Neural cell (in vitro differentiated cells): ENCODE measurements around the gene FGD5.

ENCODE experiments used
- EP300 ChIP-seq: fragments of 450-650 bp; conservative IDR thresholded peaks from 2 replicates; pipeline ENCODE4 v1.6.1; 2014; ENCODE audit warnings: antibody characterized with exemption, mild to moderate bottlenecking, moderate library complexity; ENCODE audit not compliant: poor library complexity, severe bottlenecking
- EZH2 ChIP-seq: fragments of 200-600, 300-800 bp; shearing (Covaris generic), sonication (generic); IDR thresholded peaks from 2 replicates; pipeline ENCODE4 v1.6.1; 2014; ENCODE audit warnings: antibody characterized with exemption, low read length, borderline replicate concordance, mild to moderate bottlenecking; ENCODE audit not compliant: insufficient read depth, poor library complexity, severe bottlenecking
- MXI1 ChIP-seq: fragments of 450-650 bp; conservative IDR thresholded peaks from 2 replicates; pipeline ENCODE4 v1.6.1; 2014; ENCODE audit warnings: antibody characterized with exemption, mild to moderate bottlenecking; ENCODE audit not compliant: poor library complexity, severe bottlenecking
- RAD21 ChIP-seq: fragments of 450-650 bp; conservative IDR thresholded peaks from 2 replicates; pipeline ENCODE4 v1.6.1; 2014; ENCODE audit warnings: antibody characterized with exemption, mild to moderate bottlenecking, moderate library complexity
- REST ChIP-seq: IDR thresholded peaks from 2 replicates; pipeline ENCODE4 v1.6.1; 2012; ENCODE audit warnings: borderline replicate concordance
- TF ChIP-seq, protein P1 (sequence below): fragments of 450-650 bp; IDR thresholded peaks from 2 replicates; pipeline ENCODE4 v1.5.1; 2014; ENCODE audit warnings: antibody characterized with exemption, mild to moderate bottlenecking, moderate library complexity; ENCODE audit not compliant: poor library complexity, severe bottlenecking

DNA sequence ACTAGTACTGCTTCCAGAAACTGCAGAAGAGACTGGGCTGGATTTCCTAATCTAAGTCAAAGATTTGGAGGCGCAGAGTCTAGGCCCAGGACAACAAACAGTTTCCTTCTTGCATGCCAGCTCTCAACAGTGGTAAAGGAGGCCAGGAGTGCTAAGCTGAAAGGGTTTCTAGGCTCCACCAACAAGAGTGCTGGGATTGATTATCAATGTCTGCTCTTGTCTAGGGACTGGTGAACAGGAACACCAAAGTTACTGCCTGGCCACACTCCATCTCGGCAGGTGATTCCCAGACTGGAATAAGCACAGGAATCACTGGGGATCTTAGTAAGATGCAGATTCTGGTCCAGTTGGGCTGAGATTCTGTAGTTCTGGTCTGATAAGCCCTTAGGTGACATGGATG, 22.8 kb upstream of the FGD5 start:
- TF ChIP-seq, protein P1, sequence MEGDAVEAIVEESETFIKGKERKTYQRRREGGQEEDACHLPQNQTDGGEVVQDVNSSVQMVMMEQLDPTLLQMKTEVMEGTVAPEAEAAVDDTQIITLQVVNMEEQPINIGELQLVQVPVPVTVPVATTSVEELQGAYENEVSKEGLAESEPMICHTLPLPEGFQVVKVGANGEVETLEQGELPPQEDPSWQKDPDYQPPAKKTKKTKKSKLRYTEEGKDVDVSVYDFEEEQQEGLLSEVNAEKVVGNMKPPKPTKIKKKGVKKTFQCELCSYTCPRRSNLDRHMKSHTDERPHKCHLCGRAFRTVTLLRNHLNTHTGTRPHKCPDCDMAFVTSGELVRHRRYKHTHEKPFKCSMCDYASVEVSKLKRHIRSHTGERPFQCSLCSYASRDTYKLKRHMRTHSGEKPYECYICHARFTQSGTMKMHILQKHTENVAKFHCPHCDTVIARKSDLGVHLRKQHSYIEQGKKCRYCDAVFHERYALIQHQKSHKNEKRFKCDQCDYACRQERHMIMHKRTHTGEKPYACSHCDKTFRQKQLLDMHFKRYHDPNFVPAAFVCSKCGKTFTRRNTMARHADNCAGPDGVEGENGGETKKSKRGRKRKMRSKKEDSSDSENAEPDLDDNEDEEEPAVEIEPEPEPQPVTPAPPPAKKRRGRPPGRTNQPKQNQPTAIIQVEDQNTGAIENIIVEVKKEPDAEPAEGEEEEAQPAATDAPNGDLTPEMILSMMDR, result no peak
- TF ChIP-seq REST, result no peak
- no peak for TF ChIP-seq EP300
- TF ChIP-seq RAD21, result no peak
- no peak for TF ChIP-seq MXI1
- TF ChIP-seq EZH2, result no peak
